HEK293 (cell line): ENCODE measurements around the gene C19orf25.

Experiments used
- CTCF ChIA-PET: fragments of 350-600 bp; formaldehyde crosslinking; extraction: SDS; loops from one replicate; lab custom pipeline; 2021; ENCODE audit warnings: antibody characterized with exemption; lab: Yijun Ruan, JAX
- POLR2A ChIA-PET: fragments of 300-600 bp; formaldehyde crosslinking; extraction: SDS; loops from one replicate; lab custom pipeline; 2020; ENCODE audit warnings: antibody characterized with exemption, inconsistent platforms; lab: Yijun Ruan, JAX
- H3K27ac ChIP-seq: fragments of 200-500 bp; sonication (Bioruptor generic); 2 replicates; pipeline ENCODE4 v1.5.1; 2014; ENCODE audit warnings: low read depth, low read length, control low read depth, inconsistent platforms; ENCODE audit errors: extremely low read depth
- H3K36me3 ChIP-seq, 2 experiments: fragments of 200-500 bp in 1 of 2; sonication (Bioruptor generic) in 1 of 2; 1 replicate in 1 of 2; 2 replicates in 1 of 2; pipeline ENCODE4 v1.5.1; 2014 to 2017; ENCODE audit warnings: inconsistent platforms in 2 of 2, low read length in 2 of 2; ENCODE audit not compliant: control insufficient read depth in 2 of 2, insufficient read depth in 1 of 2
- H3K4me1 ChIP-seq: fragments of 200-500 bp; sonication (Bioruptor generic); 2 replicates; pipeline ENCODE4 v1.5.1; 2014; ENCODE audit warnings: mild to moderate bottlenecking, low read length, inconsistent platforms; ENCODE audit not compliant: control insufficient read depth, insufficient read depth
- H3K4me3 ChIP-seq: 2 replicates; pipeline ENCODE4 v1.5.1; 2011; ENCODE audit warnings: low read depth, mild to moderate bottlenecking, control low read depth, low read length, moderate library complexity
- H3K9me3 ChIP-seq: fragments of 200-500 bp; sonication (Bioruptor generic); 2 replicates; pipeline ENCODE4 v1.5.1; 2014; ENCODE audit warnings: low read depth, low read length, inconsistent platforms; ENCODE audit not compliant: control insufficient read depth, insufficient read depth
- BCL11B ChIP-seq: fragments of 450-650 bp; formaldehyde crosslinking; IDR thresholded peaks from 2 replicates; pipeline ENCODE4 v1.5.1; 2016; ENCODE audit warnings: low read depth, missing biosample characterization, missing genetic modification characterization
- BCL6B ChIP-seq: fragments of 450-650 bp; formaldehyde crosslinking; IDR thresholded peaks from 2 replicates; pipeline ENCODE4 v1.5.1; 2017; ENCODE audit warnings: missing biosample characterization, missing genetic modification characterization
- CTCF ChIP-seq: fragments of 450-650 bp; formaldehyde crosslinking; IDR thresholded peaks from 2 replicates; pipeline ENCODE4 v1.5.1; 2016; ENCODE audit warnings: missing biosample characterization, missing genetic modification characterization
- HIC1 ChIP-seq: fragments of 450-650 bp; formaldehyde crosslinking; IDR thresholded peaks from 2 replicates; pipeline ENCODE4 v1.5.1; 2016; ENCODE audit warnings: missing biosample characterization, missing genetic modification characterization
- HOXC10 ChIP-seq: sonication (generic); formaldehyde crosslinking; IDR thresholded peaks from 2 replicates; pipeline ENCODE4 v1.8.1; 2023; ENCODE audit warnings: mild to moderate bottlenecking, missing genetic modification reagents
- KLF8 ChIP-seq: fragments of 450-650 bp; formaldehyde crosslinking; IDR thresholded peaks from 2 replicates; pipeline ENCODE4 v1.5.1; 2016; ENCODE audit warnings: missing biosample characterization, missing genetic modification characterization
- OVOL3 ChIP-seq: fragments of 450-650 bp; formaldehyde crosslinking; IDR thresholded peaks from 2 replicates; pipeline ENCODE4 v1.5.1; 2016; ENCODE audit warnings: missing biosample characterization, missing genetic modification characterization
- SALL2 ChIP-seq: fragments of 450-650 bp; formaldehyde crosslinking; IDR thresholded peaks from 2 replicates; pipeline ENCODE4 v1.5.0; 2017; ENCODE audit warnings: missing biosample characterization, mild to moderate bottlenecking, missing genetic modification characterization, borderline replicate concordance
- YY1 ChIP-seq: fragments of 450-650 bp; formaldehyde crosslinking; IDR thresholded peaks from 2 replicates; pipeline ENCODE4 v1.5.1; 2018; ENCODE audit warnings: missing biosample characterization, missing genetic modification characterization
- YY2 ChIP-seq: fragments of 450-650 bp; formaldehyde crosslinking; IDR thresholded peaks from 2 replicates; pipeline ENCODE4 v1.5.1; 2016; ENCODE audit warnings: missing biosample characterization, missing genetic modification characterization
- ZBTB20 ChIP-seq: fragments of 450-650 bp; formaldehyde crosslinking; IDR thresholded peaks from 2 replicates; pipeline ENCODE4 v1.5.1; 2016; ENCODE audit warnings: missing biosample characterization, missing genetic modification characterization
- ZBTB8A ChIP-seq: fragments of 450-650 bp; formaldehyde crosslinking; IDR thresholded peaks from 2 replicates; pipeline ENCODE4 v1.5.1; 2016; ENCODE audit warnings: missing biosample characterization, missing genetic modification characterization
- ZFHX2 ChIP-seq: fragments of 450-650 bp; formaldehyde crosslinking; conservative IDR thresholded peaks from 2 replicates; pipeline ENCODE4 v1.5.1; 2016; ENCODE audit warnings: missing biosample characterization, missing genetic modification characterization
- ZFP41 ChIP-seq: fragments of 450-650 bp; formaldehyde crosslinking; IDR thresholded peaks from 2 replicates; pipeline ENCODE4 v1.5.1; 2016; ENCODE audit warnings: missing biosample characterization, missing genetic modification characterization, borderline replicate concordance
- ZFP69B ChIP-seq: fragments of 450-650 bp; formaldehyde crosslinking; IDR thresholded peaks from 2 replicates; pipeline ENCODE4 v1.5.1; 2016; ENCODE audit warnings: missing biosample characterization, missing genetic modification characterization
- ZNF16 ChIP-seq: fragments of 450-650 bp; formaldehyde crosslinking; IDR thresholded peaks from 2 replicates; pipeline ENCODE4 v1.5.1; 2016; ENCODE audit warnings: low read depth, missing biosample characterization, missing genetic modification characterization
- ZNF169 ChIP-seq: fragments of 450-650 bp; formaldehyde crosslinking; IDR thresholded peaks from 2 replicates; pipeline ENCODE4 v1.5.1; 2016; ENCODE audit warnings: missing biosample characterization, missing genetic modification characterization
- ZNF211 ChIP-seq: fragments of 450-650 bp; formaldehyde crosslinking; IDR thresholded peaks from 2 replicates; pipeline ENCODE4 v1.5.1; 2016; ENCODE audit warnings: low read depth, missing biosample characterization, missing genetic modification characterization
- ZNF221 ChIP-seq: fragments of 450-650 bp; formaldehyde crosslinking; IDR thresholded peaks from 2 replicates; pipeline ENCODE4 v1.5.1; 2017; ENCODE audit warnings: missing biosample characterization, missing genetic modification characterization, borderline replicate concordance
- ZNF248 ChIP-seq: fragments of 450-650 bp; formaldehyde crosslinking; IDR thresholded peaks from 2 replicates; pipeline ENCODE4 v1.5.1; 2017; ENCODE audit warnings: missing biosample characterization, missing genetic modification characterization
- ZNF362 ChIP-seq: fragments of 450-650 bp; formaldehyde crosslinking; IDR thresholded peaks from 2 replicates; pipeline ENCODE4 v1.5.1; 2016; ENCODE audit warnings: missing biosample characterization, missing genetic modification characterization
- ZNF426 ChIP-seq: fragments of 450-650 bp; formaldehyde crosslinking; IDR thresholded peaks from 2 replicates; pipeline ENCODE4 v1.5.1; 2017; ENCODE audit warnings: missing biosample characterization, missing genetic modification characterization, mild to moderate bottlenecking, inconsistent platforms, moderate library complexity
- ZNF473 ChIP-seq: fragments of 450-650 bp; formaldehyde crosslinking; IDR thresholded peaks from 2 replicates; pipeline ENCODE4 v1.5.1; 2017; ENCODE audit warnings: missing biosample characterization, missing genetic modification characterization
- ZNF544 ChIP-seq: fragments of 450-650 bp; formaldehyde crosslinking; IDR thresholded peaks from 2 replicates; pipeline ENCODE4 v1.5.0; 2017; ENCODE audit warnings: missing biosample characterization, missing genetic modification characterization
- ZNF548 ChIP-seq: fragments of 450-650 bp; formaldehyde crosslinking; IDR thresholded peaks from 2 replicates; pipeline ENCODE4 v1.5.1; 2016; ENCODE audit warnings: missing biosample characterization, missing genetic modification characterization
- ZNF701 ChIP-seq: fragments of 450-650 bp; formaldehyde crosslinking; IDR thresholded peaks from 2 replicates; pipeline ENCODE4 v1.5.1; 2016; ENCODE audit warnings: missing biosample characterization, missing genetic modification characterization
- ZNF747 ChIP-seq: fragments of 450-650 bp; formaldehyde crosslinking; IDR thresholded peaks from 2 replicates; pipeline ENCODE4 v1.5.1; 2016; ENCODE audit warnings: missing biosample characterization, missing genetic modification characterization
- ZNF785 ChIP-seq: fragments of 450-650 bp; formaldehyde crosslinking; IDR thresholded peaks from 2 replicates; pipeline ENCODE4 v1.5.1; 2016; ENCODE audit warnings: missing biosample characterization, missing genetic modification characterization
- ZSCAN4 ChIP-seq: fragments of 450-650 bp; formaldehyde crosslinking; IDR thresholded peaks from 2 replicates; pipeline ENCODE4 v1.5.1; 2017; ENCODE audit warnings: missing biosample characterization, missing genetic modification characterization

Gene C19orf25

GRCh38 chr19:1472231-1473084 is 6.6 kb downstream of the C19orf25 start (continued):
- TF ChIP-seq ZFP69B (tag by site-specific recombination): no peak
- peak; percentile 61 for TF ChIP-seq BCL11B (tag by site-specific recombination)

- H3K4me3 ChIP-seq: no peak overlapping the region
- H3K9me3 ChIP-seq: no peaks in the 10 kb centered on the region
- peaks cover 12% of the 10 kb centered on the region for H3K4me1 ChIP-seq
- H3K27ac ChIP-seq: no peak overlapping the region; the same call in 1 of the 2 replicates
- peaks cover 0 to 22% of the 10 kb centered on the region in 2 experiments; a peak in 2 of 3 replicates for H3K36me3 ChIP-seq
- ChIA-PET POLR2A (interaction anchor here (0.8 to 2.2 kb wide), 7 partner anchors 13 to 93 kb away, joined by 3 to 6 read pairs (median 4); partner anchors contain the start of gene REEP6), CTCF (interaction anchor here (0.9 to 1.1 kb wide), 2 partner anchors 192 to 206 kb away, joined by 3 to 4 read pairs; no protein-coding TSS in a partner anchor)
- TF ChIP-seq ZBTB20 (no peak), CTCF (tag by site-specific recombination) (peak; percentile 76), KLF8 (tag by site-specific recombination) (no peak), ZBTB8A (peak; percentile 30; the same call in 1 of the 2 replicates), ZNF248 (tag by site-specific recombination) (no peak), BCL6B (tag by site-specific recombination) (no peak), YY2 (tag by site-specific recombination) (no peak), HIC1 (tag by site-specific recombination) (peak; percentile 62; the same call in 1 of the 2 replicates), SALL2 (tag by site-specific recombination) (no peak), ZNF701 (no peak), ZNF548 (tag by site-specific recombination) (no peak), ZNF747 (tag by site-specific recombination) (no peak), YY1 (tag by site-specific recombination) (no peak), ZNF544 (tag by site-specific recombination) (no peak), ZSCAN4 (no peak), OVOL3 (tag by site-specific recombination) (no peak), ZNF169 (tag by site-specific recombination) (no peak), ZNF16 (tag by site-specific recombination) (no peak), ZNF221 (tag by site-specific recombination) (no peak), ZNF785 (tag by site-specific recombination) (no peak), HOXC10 (no peak), ZNF426 (tag by site-specific recombination) (no peak), ZFHX2 (peak; percentile 77), ZNF211 (tag by site-specific recombination) (no peak), ZNF362 (tag by site-specific recombination) (no peak), ZFP41 (tag by site-specific recombination) (no peak), ZNF473 (tag by site-specific recombination) (no peak)
Measured at GRCh38 chr19:1471515-1472160, 7.4 kb downstream of the C19orf25 start.
